Stimulated activated CD4-positive, alpha-beta T cell treated with anti-CD3 and anti-CD28 coated beads, Interleukin-2, amount 100 ng/mL, for 4 hours (primary cell): ENCODE data around the gene ELFN1.

Experiments used
- DNase-seq: peaks from one replicate; pipeline ENCODE4 v3.0.0-alpha.2; 2020; ENCODE audit warnings: low read depth

The ELFN1 gene

GRCh38 chr7:1725766-1726630 is 55.9 kb downstream of the ELFN1 start:
- no peak for DNase-seq

GRCh38 chr7:1727079-1727478 is 57.0 kb downstream of the ELFN1 start:
- no peak for DNase-seq

- no peak for DNase-seq
Measured at GRCh38 chr7:1727812-1728570, 57.9 kb downstream of the ELFN1 start.

GRCh38 chr7:1729183-1729582 is 59.1 kb downstream of the ELFN1 start:
- no peak for DNase-seq

- no peak for DNase-seq
Measured at GRCh38 chr7:1729773-1730172, 59.7 kb downstream of the ELFN1 start.

GRCh38 chr7:1732072-1732471 is 62.0 kb downstream of the ELFN1 start:
- no peak for DNase-seq

GRCh38 chr7:1732645-1733044 is 62.6 kb downstream of the ELFN1 start:
- DNase-seq = no peak

- no peak for DNase-seq
Measured at GRCh38 chr7:1733206-1733907, 63.3 kb downstream of the ELFN1 start.

GRCh38 chr7:1733908-1734730 is 64.0 kb downstream of the ELFN1 start:
- DNase-seq = no peak

- DNase-seq = no peak
Measured at GRCh38 chr7:1735262-1735661, 65.2 kb downstream of the ELFN1 start.

GRCh38 chr7:1735806-1736483 is 65.9 kb downstream of the ELFN1 start:
- no peak for DNase-seq

GRCh38 chr7:1736484-1736817 is 66.4 kb downstream of the ELFN1 start:
- no peak for DNase-seq

GRCh38 chr7:1736830-1737229 is 66.8 kb downstream of the ELFN1 start:
- DNase-seq = no peak

- DNase-seq = no peak
Measured at GRCh38 chr7:1737523-1737922, 67.4 kb downstream of the ELFN1 start.

- no peak for DNase-seq
Measured at GRCh38 chr7:1737956-1738355, 67.9 kb downstream of the ELFN1 start.

- no peak for DNase-seq
Measured at GRCh38 chr7:1738511-1738910, 68.4 kb downstream of the ELFN1 start.

GRCh38 chr7:1738956-1739355 is 68.9 kb downstream of the ELFN1 start:
- no peak for DNase-seq

GRCh38 chr7:1739593-1739992 is 69.5 kb downstream of the ELFN1 start:
- DNase-seq = no peak

GRCh38 chr7:1740214-1740613 is 70.1 kb downstream of the ELFN1 start:
- DNase-seq = no peak

GRCh38 chr7:1741246-1741645 is 71.2 kb downstream of the ELFN1 start:
- DNase-seq = no peak
